Measurements from ENCODE around the gene USO1. TPM values are rescaled to one million over a fixed set of nuclear protein-coding genes. Genes with fewer than 3 reads are reported as not detected.

Gene USO1
- total RNA-seq = 86.1 and 93.3 TPM in 2 replicates

GRCh38 chr4:75724066-75724866, at the start of gene USO1:
USO1 (plus strand) TSS chr4:75724577; CDS start chr4:75724820, 243 bp downstream.

Other genes starting within 250 kb of the USO1 start
- gene RCHY1, start 210.2 kb upstream of the USO1 start, total RNA-seq = 42.9 and 55.3 TPM in 2 replicates
- gene THAP6, start 210.1 kb upstream of the USO1 start, total RNA-seq = 5.4 and 6.2 TPM in 2 replicates
- under 0.01 TPM in 1 of 2 replicates, not detected in the other for gene ODAPH, start 168.5 kb upstream of the USO1 start, total RNA-seq
- gene CDKL2, start 94.0 kb upstream of the USO1 start, total RNA-seq = 0.09 and 0.11 TPM in 2 replicates
- gene G3BP2, start 51.2 kb upstream of the USO1 start, total RNA-seq = 195 and 210 TPM in 2 replicates
- not detected in 2 replicates for gene PPEF2, start 177.9 kb downstream of the USO1 start, total RNA-seq
- 22.6 and 33.1 TPM in 2 replicates for gene NAAA, start 216.4 kb downstream of the USO1 start, total RNA-seq